ENCODE measurements around the gene ITGA7.

- TF ChIP-seq CTCF (IDR thresholded peaks at IDR 0.05) (no peak), EP300 (IDR thresholded peaks at IDR 0.05) (no peak), POLR2A (IDR thresholded peaks at IDR 0.05) (no peak)
Measured at GRCh38 chr12:55637467-55637866, 70.2 kb downstream of the ITGA7 start.

All from tibial nerve (tissue), 4 donors.